Keratinocyte (primary cell): ENCODE data around the gene TXN. TPM values are rescaled to one million over a fixed set of nuclear protein-coding genes. Genes with fewer than 3 reads are reported as not detected.

Experiments used
- DNase-seq: peaks from one replicate; pipeline ENCODE4 v3.0.0-alpha.2; 2011; ENCODE audit warnings: low read depth, missing footprints, low spot score
- FAIRE-seq: peaks from 2 replicates; lab custom pipeline; 2011; peaks lifted over from hg19 to GRCh38; lab: Jason Lieb, UNC
- H2AFZ ChIP-seq: 2 replicates; pipeline ENCODE4 v1.6.0; 2012; ENCODE audit warnings: low read length, control low read depth, inconsistent platforms; ENCODE audit not compliant: control insufficient read depth
- H3K27ac ChIP-seq: 2 replicates; pipeline ENCODE4 v1.5.1; 2011; ENCODE audit warnings: low read length; ENCODE audit not compliant: control insufficient read depth, insufficient read depth
- H3K27me3 ChIP-seq: 3 replicates; pipeline ENCODE4 v1.6.0; 2011; ENCODE audit warnings: low read length; ENCODE audit not compliant: control insufficient read depth, insufficient read depth; ENCODE audit errors: extremely low read depth
- H3K36me3 ChIP-seq, 2 experiments: 2 replicates in 1 of 2; 3 replicates in 1 of 2; pipeline ENCODE4 v1.5.1; 2011; ENCODE audit warnings: low read length in 2 of 2, mild to moderate bottlenecking in 1 of 2; ENCODE audit not compliant: control insufficient read depth in 2 of 2, insufficient read depth in 2 of 2; ENCODE audit errors: extremely low read depth in 1 of 2
- H3K4me1 ChIP-seq: 3 replicates; pipeline ENCODE4 v1.5.1; 2011; ENCODE audit warnings: low read length; ENCODE audit not compliant: control insufficient read depth, insufficient read depth; ENCODE audit errors: extremely low read depth
- H3K4me2 ChIP-seq: 3 replicates; pipeline ENCODE4 v1.6.0; 2011; ENCODE audit warnings: low read depth, low read length; ENCODE audit not compliant: control insufficient read depth, insufficient read depth; ENCODE audit errors: extremely low read depth
- H3K4me3 ChIP-seq, 3 experiments: fragments of 200-600 bp in 1 of 3; sonication (generic) in 1 of 3; 2 replicates in 2 of 3; 3 replicates in 1 of 3; pipeline ENCODE4 v1.5.1; 2011 to 2016; ENCODE audit warnings: low read length in 3 of 3, mild to moderate bottlenecking in 3 of 3, control low read depth in 2 of 3, inconsistent platforms in 1 of 3, low read depth in 1 of 3, mixed read lengths in 1 of 3, mixed run types in 1 of 3, moderate library complexity in 1 of 3; ENCODE audit not compliant: control insufficient read depth in 2 of 3, insufficient read depth in 2 of 3; ENCODE audit errors: extremely low read depth in 1 of 3
- H3K79me2 ChIP-seq: 2 replicates; pipeline ENCODE4 v1.6.0; 2012; ENCODE audit warnings: low read length; ENCODE audit not compliant: control insufficient read depth, insufficient read depth
- H3K9ac ChIP-seq: 3 replicates; pipeline ENCODE4 v1.6.0; 2011; ENCODE audit warnings: low read length; ENCODE audit not compliant: control insufficient read depth, insufficient read depth; ENCODE audit errors: extremely low read depth
- H3K9me1 ChIP-seq: 3 replicates; pipeline ENCODE4 v1.6.0; 2011; ENCODE audit warnings: low read length; ENCODE audit not compliant: control insufficient read depth, insufficient read depth; ENCODE audit errors: extremely low read depth
- H3K9me3 ChIP-seq: 2 replicates; pipeline ENCODE4 v1.5.1; 2012; ENCODE audit warnings: low read depth, low read length; ENCODE audit not compliant: control insufficient read depth
- H4K20me1 ChIP-seq: 3 replicates; pipeline ENCODE4 v1.6.0; 2011; ENCODE audit warnings: low read length; ENCODE audit not compliant: control insufficient read depth, insufficient read depth; ENCODE audit errors: extremely low read depth
- CTCF ChIP-seq, 3 experiments: IDR thresholded peaks in 1 of 3; conservative IDR thresholded peaks in 1 of 3; optimal IDR thresholded peaks in 1 of 3; 2 replicates in 2 of 3; 3 replicates in 1 of 3; pipeline versions ENCODE3 to v1.5.1; 2011; ENCODE audit warnings: low read length in 3 of 3, mild to moderate bottlenecking in 3 of 3, moderate library complexity in 2 of 3, control low read depth in 1 of 3, inconsistent platforms in 1 of 3; ENCODE audit not compliant: insufficient read depth in 2 of 3; ENCODE audit errors: extremely low read depth in 1 of 3
- EZH2 ChIP-seq: IDR thresholded peaks from one replicate; pipeline ENCODE4 v1.6.1; 2012; ENCODE audit warnings: inconsistent platforms, mild to moderate bottlenecking, low read length, moderate library complexity
- dilution Hi-C: fragments of 300-500 bp; cut with MboI; formaldehyde crosslinking; loops from one replicate; pipeline ENCODE4 v1.7.0; 2020; ENCODE audit warnings: low sequenced_read_pairs; ENCODE audit not compliant: extremely low pct_ligation_motif_present
- polyA plus RNA-seq, 5 experiments: library from polyadenylated mRNA; depleted of rRNA in 3 of 5; stranded (reverse) in 3 of 5; stranded (forward) in 1 of 5; unstranded in 1 of 5; fragments of >200 nt; gene quantifications; 1 replicate in 1 of 5; 2 replicates in 3 of 5; 3 replicates in 1 of 5; pipeline versions ENCODE4 v1.2.1 to v1.2.3, GENCODE V29; 2011 to 2012; ENCODE audit warnings: missing spikeins in 2 of 5, low read depth in 1 of 5, low replicate concordance in 1 of 5

TXN gene
- polyA plus RNA-seq, 1 donor (not counting 4 experiments of a cell fraction or from before 2014, with no cell fraction given) = 1,127 TPM

GRCh38 chr9:110261632-110262031, 5.3 kb upstream of the TXN start:
- H3K4me1 ChIP-seq = peaks cover 29% of the 10 kb centered on the region
- no peaks in the 10 kb centered on the region for H3K36me3 ChIP-seq
- no peaks in the 10 kb centered on the region for H3K79me2 ChIP-seq
- H3K4me2 ChIP-seq = no peak overlapping the region
- no peaks in the 10 kb centered on the region for H3K27me3 ChIP-seq
- no peaks in the 10 kb centered on the region for H3K9me3 ChIP-seq
- no peak for DNase-seq
- H3K9ac ChIP-seq = no peak overlapping the region
- H2AFZ ChIP-seq = no peak overlapping the region
- dilution Hi-C loops = no loop called here
- H3K27ac ChIP-seq = no peak overlapping the region
- no peaks in the 10 kb centered on the region for H4K20me1 ChIP-seq
- TF ChIP-seq CTCF (optimal IDR thresholded peaks at IDR 0.05 in 1 of 3, IDR thresholded peaks at IDR 0.05 in 1 of 3, conservative IDR thresholded peaks at IDR 0.05 in 1 of 3; ENCODE audit: extremely low read depth in 1 of 3, insufficient read depth in 2 of 3, low read length in 3 of 3) (no peak), EZH2 (no peak)
- H3K4me3 ChIP-seq = no peak overlapping the region
- no peaks in the 10 kb centered on the region for H3K9me1 ChIP-seq
- no peak for FAIRE-seq

- H2AFZ ChIP-seq = no peak overlapping the region
- dilution Hi-C loops = no loop called here
- H3K27ac ChIP-seq = no peak overlapping the region
Observed at GRCh38 chr9:110260911-110261310, 4.6 kb upstream of the TXN start.

More at GRCh38 chr9:110260911-110261310, 4.6 kb upstream of the TXN start:
- peaks cover 4% of the 10 kb centered on the region for H3K79me2 ChIP-seq
- FAIRE-seq (no peak), DNase-seq (no peak)
- H4K20me1 ChIP-seq = no peaks in the 10 kb centered on the region
- H3K27me3 ChIP-seq = no peaks in the 10 kb centered on the region
- H3K4me1 ChIP-seq = peaks cover 29% of the 10 kb centered on the region
- no peaks in the 10 kb centered on the region for H3K36me3 ChIP-seq
- TF ChIP-seq EZH2 (no peak), CTCF (optimal IDR thresholded peaks at IDR 0.05 in 1 of 3, IDR thresholded peaks at IDR 0.05 in 1 of 3, conservative IDR thresholded peaks at IDR 0.05 in 1 of 3; ENCODE audit: extremely low read depth in 1 of 3, insufficient read depth in 2 of 3, low read length in 3 of 3) (no peak)
- H3K9ac ChIP-seq = no peak overlapping the region
- no peak overlapping the region for H3K4me3 ChIP-seq
- no peaks in the 10 kb centered on the region for H3K9me3 ChIP-seq
- H3K4me2 ChIP-seq = no peak overlapping the region
- no peaks in the 10 kb centered on the region for H3K9me1 ChIP-seq
